CD4-positive, alpha-beta T cell (primary cell): ENCODE data around the gene DIO1. TPM values are rescaled to one million over a fixed set of nuclear protein-coding genes. Genes with fewer than 3 reads are reported as not detected.

Source experiments
- ATAC-seq: fragments of 200-7000 bp; cut with Tn5 transposase; one replicate; pipeline ENCODE4 v1.10.0; 2022; ENCODE audit warnings: mild to moderate bottlenecking; ENCODE audit not compliant: poor library complexity
- CTCF ChIA-PET: fragments of 350-600 bp; sonication (Branson Sonifier 250); formaldehyde crosslinking; loops from one replicate; lab custom pipeline; 2021; ENCODE audit warnings: antibody characterized with exemption, inconsistent platforms; lab: Charles Lee
- POLR2A ChIA-PET: fragments of 350-600 bp; sonication (Branson Sonifier 250); formaldehyde crosslinking; loops from one replicate; lab custom pipeline; 2021; ENCODE audit warnings: antibody characterized with exemption, inconsistent platforms; lab: Charles Lee
- DNase-seq, 14 experiments: peaks; one replicate each; pipeline ENCODE4 v3.0.0-alpha.2; 2013 to 2020; ENCODE audit warnings: mixed read lengths in 2 of 14
- H3K27ac ChIP-seq, 2 donors: one replicate each; pipeline versions ENCODE4 v1.5.1 to v1.7.0; 2013; ENCODE audit warnings: low read length in 2 of 2, low read depth in 1 of 2, mild to moderate bottlenecking in 1 of 2
- H3K27me3 ChIP-seq, 2 experiments: 1 replicate in 1 of 2; 2 replicates in 1 of 2; pipeline versions ENCODE4 v1.6.1 to v1.7.0; 2013; ENCODE audit warnings: low read length in 2 of 2, control low read depth in 1 of 2, mild to moderate bottlenecking in 1 of 2, moderate library complexity in 1 of 2; ENCODE audit not compliant: insufficient read depth in 2 of 2, control insufficient read depth in 1 of 2
- H3K36me3 ChIP-seq: one replicate; pipeline ENCODE4 v1.6.1; 2013; ENCODE audit warnings: low read length, control low read depth; ENCODE audit not compliant: insufficient read depth
- H3K4me1 ChIP-seq: one replicate; pipeline ENCODE4 v1.6.1; 2013; ENCODE audit warnings: low read length, control low read depth; ENCODE audit not compliant: insufficient read depth
- H3K4me3 ChIP-seq: one replicate; pipeline ENCODE4 v1.5.1; 2013; ENCODE audit warnings: mild to moderate bottlenecking, low read length, moderate library complexity
- H3K9me3 ChIP-seq, 2 experiments: 1 replicate in 1 of 2; 2 replicates in 1 of 2; pipeline versions ENCODE4 v1.6.1 to v1.7.0; 2013; ENCODE audit warnings: low read length in 2 of 2, mild to moderate bottlenecking in 2 of 2, control low read depth in 1 of 2, moderate library complexity in 1 of 2; ENCODE audit not compliant: control insufficient read depth in 1 of 2, insufficient read depth in 1 of 2
- H3K27ac Mint-ChIP-seq: one replicate; pipeline ENCODE4 v1.8.0; 2020; ENCODE audit warnings: mixed read lengths
- H3K27me3 Mint-ChIP-seq: one replicate; pipeline ENCODE4 v1.8.0; 2021; ENCODE audit warnings: mixed read lengths
- H3K36me3 Mint-ChIP-seq: one replicate; pipeline ENCODE4 v1.8.0; 2021; ENCODE audit warnings: low read depth, mixed read lengths
- H3K4me1 Mint-ChIP-seq: one replicate; pipeline ENCODE4 v1.8.0; 2021; ENCODE audit warnings: low read depth, mixed read lengths
- H3K4me3 Mint-ChIP-seq: one replicate; pipeline ENCODE4 v1.8.0; 2020; ENCODE audit warnings: mild to moderate bottlenecking, mixed read lengths
- H3K9me3 Mint-ChIP-seq: one replicate; pipeline ENCODE4 v1.8.0; 2020; ENCODE audit warnings: mixed read lengths
- CTCF ChIP-seq: fragments of 200-600 bp; IDR thresholded peaks from one replicate; pipeline ENCODE4 v1.8.0; 2022; ENCODE audit warnings: antibody characterized with exemption, mild to moderate bottlenecking
- intact Hi-C, 2 experiments: fragments of 100-400 bp; cut with DNase I in 1 of 2; cut with micrococcal nuclease in 1 of 2; formaldehyde crosslinking; loops; one replicate each; pipeline versions ENCODE4 v1.15.1 to v1.9.0; 2023 to 2025; cut with DNase I, micrococcal nuclease
- total RNA-seq, 174 experiments: library from RNA in 2 of 174; stranded (reverse) in 2 of 174; gene quantifications; one replicate each; pipeline ENCODE4 v1.2.3 and lab custom pipeline; 2021 to 2026

Gene DIO1
- total RNA-seq, 2 experiments from 2014 or later: not detected

GRCh38 chr1:53868565-53868964 lies 25.4 kb upstream of the DIO1 start:
- no peaks in the 10 kb centered on the region for H3K9me3 ChIP-seq
- H3K36me3 Mint-ChIP-seq: peaks cover 74% of the 10 kb centered on the region
- no peaks in the 10 kb centered on the region for H3K9me3 Mint-ChIP-seq
- no peak overlapping the region for H3K27ac ChIP-seq
- no peak overlapping the region for H3K27ac Mint-ChIP-seq
- no peaks in the 10 kb centered on the region for H3K4me1 Mint-ChIP-seq
- DNase-seq: no peak
- no peak for ATAC-seq
- H3K4me1 ChIP-seq: no peaks in the 10 kb centered on the region
- H3K36me3 ChIP-seq: peaks cover 59% of the 10 kb centered on the region
- H3K27me3 ChIP-seq: no peaks in the 10 kb centered on the region
- no peak overlapping the region for H3K4me3 ChIP-seq
- no peak overlapping the region for H3K4me3 Mint-ChIP-seq
- ChIA-PET CTCF (interaction anchor here (1.1 to 1.6 kb wide), 2 partner anchors 10 to 91 kb away, joined by 3 to 4 read pairs; no protein-coding TSS in a partner anchor), POLR2A (interaction anchor here (0.7 kb wide), 1 partner anchor 910 kb away, joined by 3 read pairs; no protein-coding TSS in a partner anchor)
- intact Hi-C loops: no loop called here
- H3K27me3 Mint-ChIP-seq: no peaks in the 10 kb centered on the region
- no peak for TF ChIP-seq CTCF

- Histone ChIP-seq H3K4me1 (no peaks in the 10 kb centered on the region), H3K27ac (no peak overlapping the region), H3K9me3 (no peaks in the 10 kb centered on the region), H3K36me3 (peaks cover 59% of the 10 kb centered on the region), H3K27me3 (no peaks in the 10 kb centered on the region), H3K4me3 (no peak overlapping the region)
- no peak for ATAC-seq
- Mint-ChIP-seq H3K36me3 (peaks cover 74% of the 10 kb centered on the region), H3K27ac (no peak overlapping the region), H3K27me3 (no peaks in the 10 kb centered on the region), H3K9me3 (no peaks in the 10 kb centered on the region), H3K4me1 (no peaks in the 10 kb centered on the region), H3K4me3 (no peak overlapping the region)
- POLR2A ChIA-PET: no interaction called here
- no peak for TF ChIP-seq CTCF
- no peak for DNase-seq
- intact Hi-C loops: no loop called here
- CTCF ChIA-PET: interaction anchor here (0.7 to 1.6 kb wide), 2 partner anchors 9 to 84 kb away, joined by 3 to 4 read pairs; no protein-coding TSS in a partner anchor
These were observed 24.4 kb upstream of the DIO1 start for GRCh38 chr1:53869454-53870117.

GRCh38 chr1:53871221-53871620 lies 22.8 kb upstream of the DIO1 start:
- Histone ChIP-seq H3K9me3 (no peaks in the 10 kb centered on the region), H3K36me3 (peaks cover 70% of the 10 kb centered on the region), H3K4me1 (no peaks in the 10 kb centered on the region), H3K27me3 (no peaks in the 10 kb centered on the region), H3K27ac (no peak overlapping the region), H3K4me3 (no peak overlapping the region)
- Mint-ChIP-seq H3K27me3 (no peaks in the 10 kb centered on the region), H3K9me3 (no peaks in the 10 kb centered on the region), H3K4me3 (no peak overlapping the region), H3K27ac (no peak overlapping the region), H3K4me1 (no peaks in the 10 kb centered on the region), H3K36me3 (peaks cover 83% of the 10 kb centered on the region)
- no peak for ATAC-seq
- no peak for DNase-seq
- POLR2A ChIA-PET: no interaction called here
- intact Hi-C loops: no loop called here
- CTCF ChIA-PET: interaction anchor here (1.7 kb wide), 1 partner anchor 10 kb away, joined by 9 read pairs; no protein-coding TSS in a partner anchor
- TF ChIP-seq CTCF: no peak
